SK-N-SH (cell line): ENCODE measurements around the gene NAMPT. TPM values are rescaled to one million over a fixed set of nuclear protein-coding genes. Genes with fewer than 3 reads are reported as not detected.

ENCODE experiments used
- CTCF ChIA-PET: fragments of 300-600, 350-600 bp; formaldehyde crosslinking; extraction: SDS; loops from one replicate; lab custom pipeline; 2021; lab: Yijun Ruan, JAX
- POLR2A ChIA-PET: fragments of 350-600 bp; sonication (Branson Sonifier 250); formaldehyde crosslinking; extraction: SDS; loops from one replicate; lab custom pipeline; 2020; ENCODE audit warnings: antibody characterized with exemption, inconsistent platforms; lab: Yijun Ruan, JAX
- DNase-seq: peaks from one replicate; pipeline ENCODE4 v3.0.0; 2012
- H2AFZ ChIP-seq: fragments of 200-600 bp; sonication (generic); 2 replicates; pipeline ENCODE4 v1.8.1; 2016; ENCODE audit warnings: antibody characterized with exemption, mild to moderate bottlenecking, low read depth
- H3F3A ChIP-seq: fragments of 200-600 bp; sonication (generic); replicated peaks from 2 replicates; pipeline ENCODE3; 2016; ENCODE audit warnings: antibody characterized with exemption, mild to moderate bottlenecking; ENCODE audit not compliant: insufficient read depth
- H3K27ac ChIP-seq, 2 experiments: fragments of 200-500 bp in 1 of 2; fragments of 200-600 bp in 1 of 2; sonication (Bioruptor generic) in 1 of 2; sonication (generic), shearing (Covaris generic) in 1 of 2; 2 replicates each; pipeline versions ENCODE4 v1.5.1 to v1.6.1; 2014 to 2016; ENCODE audit warnings: low read depth in 2 of 2, inconsistent platforms in 1 of 2, low read length in 1 of 2, mild to moderate bottlenecking in 1 of 2, mixed read lengths in 1 of 2
- H3K27me3 ChIP-seq: fragments of 200-600 bp; sonication (generic), shearing (Covaris generic); 2 replicates; pipeline ENCODE4 v1.6.1; 2016; ENCODE audit warnings: mixed run types; ENCODE audit not compliant: insufficient read depth
- H3K36me3 ChIP-seq, 2 experiments: fragments of 200-500 bp in 1 of 2; fragments of 200-600 bp in 1 of 2; sonication (Bioruptor generic) in 1 of 2; sonication (generic) in 1 of 2; replicated peaks in 1 of 2; 2 replicates each; pipeline versions ENCODE3 to v1.5.1; 2014 to 2016; ENCODE audit warnings: low read length in 1 of 2, mild to moderate bottlenecking in 1 of 2; ENCODE audit not compliant: insufficient read depth in 2 of 2, control insufficient read depth in 1 of 2
- H3K4me1 ChIP-seq, 2 experiments: fragments of 200-500 bp in 1 of 2; fragments of 200-600 bp in 1 of 2; sonication (Bioruptor generic) in 1 of 2; sonication (generic), shearing (Covaris generic) in 1 of 2; 2 replicates each; pipeline versions ENCODE4 v1.5.1 to v1.6.1; 2014 to 2016; ENCODE audit warnings: low read depth in 1 of 2, low read length in 1 of 2, mixed run types in 1 of 2; ENCODE audit not compliant: insufficient read depth in 2 of 2, control insufficient read depth in 1 of 2
- H3K4me2 ChIP-seq: fragments of 200-600 bp; sonication (generic), shearing (Covaris generic); 2 replicates; pipeline ENCODE4 v1.6.1; 2017; ENCODE audit warnings: mixed run types
- H3K4me3 ChIP-seq, 2 experiments: fragments of 200-500 bp in 1 of 2; fragments of 200-600 bp in 1 of 2; sonication (Bioruptor generic) in 1 of 2; sonication (generic), shearing (Covaris generic) in 1 of 2; 2 replicates each; pipeline versions ENCODE4 v1.5.1 to v1.8.1; 2014 to 2016; ENCODE audit warnings: low read depth in 2 of 2, inconsistent platforms in 1 of 2, low read length in 1 of 2, mild to moderate bottlenecking in 1 of 2, mixed read lengths in 1 of 2, moderate library complexity in 1 of 2
- H3K79me2 ChIP-seq: fragments of 200-600 bp; sonication (generic); 2 replicates; pipeline ENCODE4 v1.8.1; 2017; ENCODE audit warnings: mild to moderate bottlenecking; ENCODE audit not compliant: insufficient read depth
- H3K9ac ChIP-seq: fragments of 200-600 bp; sonication (generic); 2 replicates; pipeline ENCODE4 v1.6.1; 2017; ENCODE audit warnings: mixed run types
- H3K9me2 ChIP-seq: fragments of 200-600 bp; sonication (generic); 2 replicates; pipeline ENCODE4 v1.6.1; 2017; ENCODE audit warnings: mixed run types
- H3K9me3 ChIP-seq: fragments of 200-600 bp; sonication (generic); 2 replicates; pipeline ENCODE4 v1.6.1; 2017; ENCODE audit warnings: mixed run types, mild to moderate bottlenecking, moderate library complexity
- H4K20me1 ChIP-seq: fragments of 200-600 bp; sonication (generic); 2 replicates; pipeline ENCODE4 v1.6.1; 2017; ENCODE audit warnings: mild to moderate bottlenecking, mixed run types; ENCODE audit not compliant: insufficient read depth
- CHD2 ChIP-seq: fragments of 150-350 bp; IDR thresholded peaks from 2 replicates; pipeline ENCODE4 v1.6.1; 2018; ENCODE audit warnings: low read length; ENCODE audit not compliant: partially characterized antibody
- FOXJ3 ChIP-seq: sonication (generic); formaldehyde crosslinking; IDR thresholded peaks from 2 replicates; pipeline ENCODE4 v1.5.1; 2020; ENCODE audit warnings: mild to moderate bottlenecking, missing genetic modification reagents
- GABPA ChIP-seq: IDR thresholded peaks from 2 replicates; pipeline ENCODE4 v1.4.0; 2012; ENCODE audit warnings: low read depth, mild to moderate bottlenecking
- IRF3 ChIP-seq: fragments of 150-350 bp; IDR thresholded peaks from 2 replicates; pipeline ENCODE4 v1.6.1; 2016; ENCODE audit warnings: mild to moderate bottlenecking, low read depth, low read length
- MAX ChIP-seq: IDR thresholded peaks from 2 replicates; pipeline ENCODE4 v1.4.0; 2012; ENCODE audit warnings: low read depth
- MEF2A ChIP-seq: IDR thresholded peaks from 2 replicates; pipeline ENCODE4 v1.4.0; 2012; ENCODE audit warnings: low read depth, borderline replicate concordance
- NRF1 ChIP-seq: IDR thresholded peaks from 2 replicates; pipeline ENCODE4 v1.6.1; 2012; ENCODE audit warnings: low read depth, mild to moderate bottlenecking, low read length
- RCOR1 ChIP-seq: fragments of 150-350 bp; IDR thresholded peaks from 2 replicates; pipeline ENCODE4 v1.6.1; 2017; ENCODE audit warnings: antibody characterized with exemption, low read length
- REST ChIP-seq: IDR thresholded peaks from 2 replicates; pipeline ENCODE4 v1.6.1; 2012; ENCODE audit warnings: mild to moderate bottlenecking, low read depth, low read length, moderate library complexity
- SMC3 ChIP-seq: IDR thresholded peaks from 2 replicates; pipeline ENCODE4 v1.6.1; 2012; ENCODE audit warnings: low read depth, low read length, improper control_type of control experiment
- TAF1 ChIP-seq: IDR thresholded peaks from 2 replicates; pipeline ENCODE4 v1.6.1; 2012; ENCODE audit warnings: low read depth, mild to moderate bottlenecking, low read length, moderate library complexity, borderline replicate concordance
- USF2 ChIP-seq: fragments of 150-350 bp; IDR thresholded peaks from 2 replicates; pipeline ENCODE4 v1.6.1; 2017; ENCODE audit warnings: antibody characterized with exemption, low read length, low read depth, borderline replicate concordance
- ZBTB33 ChIP-seq: IDR thresholded peaks from 2 replicates; pipeline ENCODE4 v1.4.0; 2012; ENCODE audit warnings: low read depth, borderline replicate concordance
- WGBS: methylation state at CpG from one replicate; pipeline ENCODE4 v1.1.6; 2017; ENCODE audit warnings: low lambda C conversion rate; 5-methylcytosine and 5-hydroxymethylcytosine counted together
- polyA plus RNA-seq, 3 experiments: library from polyadenylated mRNA; depleted of rRNA; stranded (reverse); fragments of >200 nt; gene quantifications; 2 replicates each; pipeline ENCODE4 v1.2.3, GENCODE V29; 2012

Gene NAMPT
- polyA plus RNA-seq, 1 of the 3 experiments (the other 2 are of a cell fraction): 20.1 TPM

GRCh38 chr7:106199813-106200364, 84.9 kb downstream of the NAMPT start (continued):
- TF ChIP-seq USF2 (no peak), ZBTB33 (no peak), NRF1 (no peak), RCOR1 (no peak), REST (no peak), TAF1 (no peak)

GRCh38 chr7:106199024-106199423, 85.8 kb downstream of the NAMPT start:
- no peak overlapping the region for H3K9ac ChIP-seq
- H3K27ac ChIP-seq: no peak overlapping the region
- H3K4me3 ChIP-seq: no peak overlapping the region
- no peaks in the 10 kb centered on the region for H3K79me2 ChIP-seq
- no peaks in the 10 kb centered on the region for H4K20me1 ChIP-seq
- H3K27me3 ChIP-seq: no peaks in the 10 kb centered on the region
- POLR2A ChIA-PET: no interaction called here
- CTCF ChIA-PET: interaction anchor here (1.2 to 8.3 kb wide), 2 partner anchors 8 to 23 kb away, joined by 5 to 52 read pairs; no protein-coding TSS in a partner anchor
- 0 out of 2 replicates have a peak overlapping the region, but pooled peaks have one; percentile 3 for H2AFZ ChIP-seq
- H3K36me3 ChIP-seq: no peaks in the 10 kb centered on the region
- H3K9me3 ChIP-seq: peaks cover 5% of the 10 kb centered on the region; the same call in 1 of the 2 replicates
- no peak for DNase-seq
- H3K4me1 ChIP-seq: no peaks in the 10 kb centered on the region
- TF ChIP-seq MEF2A (no peak), FOXJ3 (CRISPR knock-in tag) (no peak), MAX (no peak), CHD2 (no peak), IRF3 (no peak), SMC3 (no peak), ZBTB33 (no peak), GABPA (no peak)
- no peaks in the 10 kb centered on the region for H3F3A ChIP-seq
- H3K4me2 ChIP-seq: no peak overlapping the region
- WGBS: 100% methylated on average over 1 of the region's 1 CpG
- H3K9me2 ChIP-seq: no peaks in the 10 kb centered on the region
